ENCODE results near the gene CMIP. TPM values are rescaled to one million over a fixed set of nuclear protein-coding genes. Genes with fewer than 3 reads are reported as not detected.

CMIP gene
- total RNA-seq, 2 donors from 2014 or later, result 30.1 to 95.1 TPM

- 73% methylated on average over 25 of the region's 25 CpGs for WGBS
- H3K27me3 ChIP-seq (replicated peaks; ENCODE audit: insufficient read depth), result no peaks in the 10 kb centered on the region
- H3K4me1 ChIP-seq (replicated peaks), result no peaks in the 10 kb centered on the region
- no peak for DNase-seq (ENCODE audit: low spot score)
- no peaks in the 10 kb centered on the region for H3K9me3 ChIP-seq
- TF ChIP-seq, protein P1, sequence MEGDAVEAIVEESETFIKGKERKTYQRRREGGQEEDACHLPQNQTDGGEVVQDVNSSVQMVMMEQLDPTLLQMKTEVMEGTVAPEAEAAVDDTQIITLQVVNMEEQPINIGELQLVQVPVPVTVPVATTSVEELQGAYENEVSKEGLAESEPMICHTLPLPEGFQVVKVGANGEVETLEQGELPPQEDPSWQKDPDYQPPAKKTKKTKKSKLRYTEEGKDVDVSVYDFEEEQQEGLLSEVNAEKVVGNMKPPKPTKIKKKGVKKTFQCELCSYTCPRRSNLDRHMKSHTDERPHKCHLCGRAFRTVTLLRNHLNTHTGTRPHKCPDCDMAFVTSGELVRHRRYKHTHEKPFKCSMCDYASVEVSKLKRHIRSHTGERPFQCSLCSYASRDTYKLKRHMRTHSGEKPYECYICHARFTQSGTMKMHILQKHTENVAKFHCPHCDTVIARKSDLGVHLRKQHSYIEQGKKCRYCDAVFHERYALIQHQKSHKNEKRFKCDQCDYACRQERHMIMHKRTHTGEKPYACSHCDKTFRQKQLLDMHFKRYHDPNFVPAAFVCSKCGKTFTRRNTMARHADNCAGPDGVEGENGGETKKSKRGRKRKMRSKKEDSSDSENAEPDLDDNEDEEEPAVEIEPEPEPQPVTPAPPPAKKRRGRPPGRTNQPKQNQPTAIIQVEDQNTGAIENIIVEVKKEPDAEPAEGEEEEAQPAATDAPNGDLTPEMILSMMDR (IDR thresholded peaks at IDR 0.05), result no peak
- TF ChIP-seq POLR2A (IDR thresholded peaks at IDR 0.05) (no peak), POLR2AphosphoS5 (IDR thresholded peaks at IDR 0.05) (no peak)
- H3K4me3 ChIP-seq, result no peak overlapping the region
- intact Hi-C loops (cut with DNase I), result no loop called here
- no peak overlapping the region for H3K27ac ChIP-seq
- no peaks in the 10 kb centered on the region for H3K36me3 ChIP-seq
These were observed 101.1 kb downstream of the CMIP start for GRCh38 chr16:81545470-81546250.

DNA sequence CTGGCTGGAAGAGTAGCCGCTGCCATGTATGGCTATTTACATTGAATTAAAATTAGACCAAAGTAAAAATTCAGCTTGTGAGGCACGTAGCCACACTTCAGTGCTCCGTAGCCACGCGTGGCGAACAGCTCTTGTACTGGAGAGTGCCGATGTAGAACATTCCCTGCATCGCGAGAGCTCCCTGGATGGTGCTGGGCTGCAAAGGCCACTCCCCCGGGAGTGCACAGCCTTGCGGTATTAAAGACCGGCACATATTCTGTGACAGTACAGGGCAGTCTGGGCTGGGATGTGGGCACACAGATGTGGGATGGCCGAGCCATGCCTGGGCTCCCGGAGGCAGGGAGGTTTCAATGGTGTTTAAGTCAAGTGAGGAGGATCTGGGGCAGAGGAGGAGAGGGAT lies 102.2 kb downstream of the CMIP start:
- DNase-seq (ENCODE audit: low spot score), result no peak
- H3K4me3 ChIP-seq, result no peak overlapping the region
- TF ChIP-seq POLR2A (IDR thresholded peaks at IDR 0.05), result no peak
- TF ChIP-seq, protein P1 (IDR thresholded peaks at IDR 0.05), result no peak
- no peak for TF ChIP-seq POLR2AphosphoS5 (IDR thresholded peaks at IDR 0.05)
- no peaks in the 10 kb centered on the region for H3K9me3 ChIP-seq
- no peaks in the 10 kb centered on the region for H3K27me3 ChIP-seq (replicated peaks; ENCODE audit: insufficient read depth)
- no peaks in the 10 kb centered on the region for H3K4me1 ChIP-seq (replicated peaks)
- H3K36me3 ChIP-seq, result no peaks in the 10 kb centered on the region
- H3K27ac ChIP-seq, result no peak overlapping the region
- WGBS, result 94% methylated on average over 14 of the region's 14 CpGs
- intact Hi-C loops (cut with DNase I), result no loop called here

DNA sequence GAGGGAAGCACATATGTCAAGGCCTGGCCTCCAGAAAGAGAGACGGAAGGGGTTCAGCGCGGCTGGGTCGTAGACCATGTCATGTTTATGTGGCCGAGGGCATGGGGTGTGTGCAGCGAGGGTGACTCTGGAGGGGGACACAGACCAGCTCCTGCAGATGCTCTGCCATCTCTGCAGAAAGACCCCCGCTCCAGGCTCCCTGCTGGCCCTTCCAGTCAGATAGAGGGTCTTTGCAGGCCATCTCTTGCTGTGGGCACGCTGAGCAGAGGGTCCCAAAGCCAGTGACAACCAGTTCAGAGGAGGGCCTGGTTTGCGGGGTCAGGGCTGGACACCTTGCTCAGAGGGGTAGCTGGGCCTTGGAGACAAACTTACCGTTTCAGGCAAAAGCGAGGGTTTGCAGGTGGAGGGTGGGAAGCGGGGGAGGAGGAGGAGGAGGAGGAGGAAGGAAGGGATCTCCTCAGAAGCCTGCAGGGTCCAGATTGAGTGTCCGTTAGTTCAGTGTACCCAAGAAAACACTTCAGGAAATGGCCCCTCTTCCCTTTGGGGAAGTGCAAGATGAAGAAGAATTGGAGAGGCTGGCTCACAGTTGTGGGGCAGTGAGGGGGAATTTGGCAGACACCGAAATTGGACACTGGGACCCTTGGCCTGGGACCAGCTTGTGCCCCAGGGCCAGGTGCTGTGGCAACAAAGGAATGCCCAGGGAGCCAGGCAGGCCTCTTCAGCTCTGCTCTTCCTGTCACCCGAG lies 102.8 kb downstream of the CMIP start:
- DNase-seq (ENCODE audit: low spot score), result no peak
- TF ChIP-seq POLR2AphosphoS5 (IDR thresholded peaks at IDR 0.05) (no peak), POLR2A (IDR thresholded peaks at IDR 0.05) (no peak)
- TF ChIP-seq, protein P1 (IDR thresholded peaks at IDR 0.05), result no peak
- H3K36me3 ChIP-seq, result no peaks in the 10 kb centered on the region
- H3K4me3 ChIP-seq, result no peak overlapping the region
- no peaks in the 10 kb centered on the region for H3K9me3 ChIP-seq
- no peak overlapping the region for H3K27ac ChIP-seq
- 85% methylated on average over 15 of the region's 15 CpGs for WGBS
- H3K27me3 ChIP-seq (replicated peaks; ENCODE audit: insufficient read depth), result no peaks in the 10 kb centered on the region
- H3K4me1 ChIP-seq (replicated peaks), result no peaks in the 10 kb centered on the region
- intact Hi-C loops (cut with DNase I), result no loop called here

- no peak overlapping the region for H3K27ac ChIP-seq
- intact Hi-C loops (cut with DNase I), result no loop called here
- DNase-seq (ENCODE audit: low spot score), result no peak
- 65% methylated on average over 5 of the region's 5 CpGs for WGBS
- TF ChIP-seq POLR2A (IDR thresholded peaks at IDR 0.05), result no peak
- TF ChIP-seq, protein P1 (IDR thresholded peaks at IDR 0.05), result no peak
- no peak for TF ChIP-seq POLR2AphosphoS5 (IDR thresholded peaks at IDR 0.05)
- no peaks in the 10 kb centered on the region for H3K27me3 ChIP-seq (replicated peaks; ENCODE audit: insufficient read depth)
- no peaks in the 10 kb centered on the region for H3K36me3 ChIP-seq
- peaks cover under 1% of the 10 kb centered on the region for H3K4me1 ChIP-seq (replicated peaks)
- H3K4me3 ChIP-seq, result no peak overlapping the region
- H3K9me3 ChIP-seq, result no peaks in the 10 kb centered on the region
These were observed 103.3 kb downstream of the CMIP start for GRCh38 chr16:81547939-81548216.

- H3K27me3 ChIP-seq (replicated peaks; ENCODE audit: insufficient read depth), result no peaks in the 10 kb centered on the region
- peaks cover 7% of the 10 kb centered on the region for H3K4me1 ChIP-seq (replicated peaks)
- DNase-seq (ENCODE audit: low spot score), result no peak
- H3K4me3 ChIP-seq, result no peak overlapping the region
- intact Hi-C loops (cut with DNase I), result no loop called here
- no peak overlapping the region for H3K27ac ChIP-seq
- TF ChIP-seq POLR2AphosphoS5 (IDR thresholded peaks at IDR 0.05) (no peak), POLR2A (IDR thresholded peaks at IDR 0.05) (no peak)
- TF ChIP-seq, protein P1 (IDR thresholded peaks at IDR 0.05), result no peak
- H3K9me3 ChIP-seq, result no peaks in the 10 kb centered on the region
- no peaks in the 10 kb centered on the region for H3K36me3 ChIP-seq
- 95% methylated on average over 3 of the region's 3 CpGs for WGBS
These were observed 103.9 kb downstream of the CMIP start for GRCh38 chr16:81548551-81548875.

Data from prostate gland (tissue), 2 donors.